ENCODE measurements around the gene GPATCH2L.

GPATCH2L gene

GRCh38 chr14:76133103-76133502 lies 18.6 kb upstream of the GPATCH2L start:
- Mint-ChIP-seq H3K4me3 (no peak overlapping the region), H3K36me3 (ENCODE audit: low read depth) (no peaks in the 10 kb centered on the region), H3K9me3 (no peaks in the 10 kb centered on the region), H3K27ac (no peak overlapping the region), H3K27me3 (ENCODE audit: low read depth, poor library complexity) (peaks cover 88% of the 10 kb centered on the region), H3K4me1 (peaks cover 6% of the 10 kb centered on the region)
- TF ChIP-seq, protein P1, sequence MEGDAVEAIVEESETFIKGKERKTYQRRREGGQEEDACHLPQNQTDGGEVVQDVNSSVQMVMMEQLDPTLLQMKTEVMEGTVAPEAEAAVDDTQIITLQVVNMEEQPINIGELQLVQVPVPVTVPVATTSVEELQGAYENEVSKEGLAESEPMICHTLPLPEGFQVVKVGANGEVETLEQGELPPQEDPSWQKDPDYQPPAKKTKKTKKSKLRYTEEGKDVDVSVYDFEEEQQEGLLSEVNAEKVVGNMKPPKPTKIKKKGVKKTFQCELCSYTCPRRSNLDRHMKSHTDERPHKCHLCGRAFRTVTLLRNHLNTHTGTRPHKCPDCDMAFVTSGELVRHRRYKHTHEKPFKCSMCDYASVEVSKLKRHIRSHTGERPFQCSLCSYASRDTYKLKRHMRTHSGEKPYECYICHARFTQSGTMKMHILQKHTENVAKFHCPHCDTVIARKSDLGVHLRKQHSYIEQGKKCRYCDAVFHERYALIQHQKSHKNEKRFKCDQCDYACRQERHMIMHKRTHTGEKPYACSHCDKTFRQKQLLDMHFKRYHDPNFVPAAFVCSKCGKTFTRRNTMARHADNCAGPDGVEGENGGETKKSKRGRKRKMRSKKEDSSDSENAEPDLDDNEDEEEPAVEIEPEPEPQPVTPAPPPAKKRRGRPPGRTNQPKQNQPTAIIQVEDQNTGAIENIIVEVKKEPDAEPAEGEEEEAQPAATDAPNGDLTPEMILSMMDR (IDR thresholded peaks at IDR 0.05) = no peak
- peak; percentile 70 for DNase-seq

GRCh38 chr14:76134231-76134630 lies 17.5 kb upstream of the GPATCH2L start:
- Mint-ChIP-seq H3K4me1 (peaks cover 14% of the 10 kb centered on the region), H3K27ac (no peak overlapping the region), H3K4me3 (no peak overlapping the region), H3K9me3 (no peaks in the 10 kb centered on the region), H3K27me3 (ENCODE audit: low read depth, poor library complexity) (peaks cover 95% of the 10 kb centered on the region), H3K36me3 (ENCODE audit: low read depth) (no peaks in the 10 kb centered on the region)
- TF ChIP-seq, protein P1 (IDR thresholded peaks at IDR 0.05) = no peak
- DNase-seq = no peak

DNA sequence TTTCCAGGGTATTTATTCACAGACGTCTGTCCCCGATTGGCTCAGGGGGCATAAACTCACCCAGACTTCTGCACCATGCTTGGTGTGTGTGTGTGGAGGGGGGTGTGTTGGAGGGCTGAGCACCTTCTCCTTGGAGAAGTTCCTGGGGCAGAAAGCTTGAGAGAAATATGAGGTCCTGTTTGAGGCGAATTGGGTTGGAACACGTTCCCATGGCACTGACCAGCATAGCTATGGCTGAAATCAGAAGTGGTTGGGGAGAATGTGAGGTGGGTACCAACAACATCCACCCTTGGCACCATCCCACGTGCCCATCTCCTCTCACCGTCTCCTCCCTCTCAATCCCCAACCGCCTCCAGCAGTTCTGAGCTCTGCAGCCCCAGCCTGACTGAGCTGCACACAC lies 16.0 kb upstream of the GPATCH2L start:
- TF ChIP-seq, protein P1 (IDR thresholded peaks at IDR 0.05) = no peak
- Mint-ChIP-seq H3K4me1 (peaks cover 16% of the 10 kb centered on the region), H3K27me3 (ENCODE audit: low read depth, poor library complexity) (peaks cover 97% of the 10 kb centered on the region), H3K4me3 (no peak overlapping the region), H3K9me3 (no peaks in the 10 kb centered on the region), H3K27ac (no peak overlapping the region), H3K36me3 (ENCODE audit: low read depth) (no peaks in the 10 kb centered on the region)
- no peak for DNase-seq

DNA sequence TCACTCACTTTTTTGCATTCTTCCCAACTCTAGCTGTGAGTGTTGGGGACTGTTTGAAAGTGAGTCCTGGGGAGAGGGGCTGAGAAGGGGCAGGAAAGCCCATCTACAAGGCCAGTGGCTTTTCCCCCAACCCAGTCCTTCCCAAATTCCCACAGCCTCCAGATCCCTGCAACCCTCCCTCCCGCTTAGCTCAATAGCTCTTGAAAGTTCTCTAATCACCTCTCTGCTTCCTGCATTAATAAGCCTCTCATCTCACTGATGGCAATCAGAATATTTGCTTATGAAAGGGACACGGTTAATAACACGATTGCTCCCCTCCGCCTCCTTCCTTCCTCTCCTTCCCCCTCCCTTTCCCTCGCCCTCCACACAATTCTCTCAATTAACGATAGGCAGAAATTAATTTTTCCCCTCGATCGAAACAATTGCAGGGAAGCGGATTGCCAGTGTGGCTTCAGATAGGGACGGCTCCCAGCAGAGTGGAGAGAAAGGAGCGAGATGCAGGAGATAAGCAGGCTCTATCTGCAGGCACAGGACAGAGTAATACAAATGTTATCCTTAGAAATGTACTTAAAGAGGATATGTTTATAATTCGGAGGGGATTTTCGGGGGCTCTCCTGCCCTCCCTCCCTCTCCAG lies 15.1 kb upstream of the GPATCH2L start:
- H3K27ac Mint-ChIP-seq = no peak overlapping the region
- H3K36me3 Mint-ChIP-seq (ENCODE audit: low read depth) = no peaks in the 10 kb centered on the region
- no peak for DNase-seq
- TF ChIP-seq, protein P1 (IDR thresholded peaks at IDR 0.05) = no peak
- peaks cover 2% of the 10 kb centered on the region for H3K9me3 Mint-ChIP-seq
- no peak overlapping the region for H3K4me3 Mint-ChIP-seq
- peaks cover 95% of the 10 kb centered on the region for H3K27me3 Mint-ChIP-seq (ENCODE audit: low read depth, poor library complexity)
- peaks cover 12% of the 10 kb centered on the region for H3K4me1 Mint-ChIP-seq

DNA sequence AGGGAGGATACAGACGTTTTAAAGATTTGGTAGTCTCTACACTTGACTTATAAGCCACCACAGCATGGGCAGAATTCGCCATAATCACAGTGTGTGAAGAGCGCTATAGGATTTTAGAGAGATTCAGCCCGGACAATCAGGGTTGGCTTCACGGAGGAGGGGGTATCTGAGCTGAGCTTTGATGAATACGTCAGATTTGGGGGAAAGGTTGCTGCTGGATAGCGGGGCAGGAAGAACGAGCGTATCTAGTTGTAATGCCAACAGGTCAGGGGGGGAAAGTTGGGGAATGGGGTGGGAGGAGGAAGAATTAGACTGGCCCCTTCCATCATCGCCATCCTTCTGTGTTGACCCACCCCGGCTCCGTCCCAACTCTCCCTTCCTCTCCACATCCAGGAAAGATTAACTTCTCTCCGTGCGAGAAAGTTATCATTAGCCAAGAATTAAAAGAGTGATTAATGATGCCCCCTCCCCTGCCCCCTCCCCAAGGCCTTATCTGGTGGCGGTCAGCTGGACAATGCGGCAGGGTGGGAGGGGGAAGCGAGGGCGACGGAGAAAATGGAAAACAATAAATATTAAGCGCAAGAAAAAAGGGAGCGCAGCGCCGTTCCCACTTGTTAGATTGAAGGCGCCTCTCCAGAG lies 13.5 kb upstream of the GPATCH2L start:
- H3K27ac Mint-ChIP-seq = no peak overlapping the region
- DNase-seq = no peak
- peaks cover 82% of the 10 kb centered on the region for H3K27me3 Mint-ChIP-seq (ENCODE audit: low read depth, poor library complexity)
- H3K9me3 Mint-ChIP-seq = peaks cover 18% of the 10 kb centered on the region
- peaks cover 12% of the 10 kb centered on the region for H3K4me1 Mint-ChIP-seq
- TF ChIP-seq, protein P1 (IDR thresholded peaks at IDR 0.05) = no peak
- no peaks in the 10 kb centered on the region for H3K36me3 Mint-ChIP-seq (ENCODE audit: low read depth)
- peak overlapping the region; percentile 75 for H3K4me3 Mint-ChIP-seq
